Panc1 (cell line): ENCODE results near the gene SLC35F5.

Experiments used
- POLR2AphosphoS5 ChIP-seq: IDR thresholded peaks from 2 replicates; pipeline ENCODE4 v1.6.1; 2012; ENCODE audit warnings: mild to moderate bottlenecking, low read depth, low read length, moderate library complexity
- TF ChIP-seq, protein P1 (sequence below): fragments of 450-650 bp; IDR thresholded peaks from 2 replicates; pipeline ENCODE4 v1.5.1; 2017; ENCODE audit warnings: mild to moderate bottlenecking

DNA sequence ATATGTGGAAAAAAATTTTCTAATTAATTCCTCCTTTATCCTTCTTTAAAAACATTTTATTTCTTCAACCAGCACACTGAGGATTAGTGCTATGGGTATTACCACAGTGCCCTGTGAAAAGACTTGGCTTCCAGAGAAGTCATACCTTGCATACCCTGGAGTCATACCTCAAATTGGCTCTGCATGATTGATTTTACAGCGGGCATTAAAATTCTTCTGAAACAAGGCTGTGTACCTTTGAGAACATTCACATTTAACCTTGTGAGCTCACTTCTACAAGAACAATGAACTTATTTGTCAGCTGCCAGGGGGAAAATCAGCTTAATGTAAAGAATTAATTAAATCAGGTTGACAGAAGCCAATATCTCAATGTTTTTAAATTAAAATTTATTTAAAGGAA lies 44.6 kb downstream of the SLC35F5 start:
- TF ChIP-seq, protein P1, sequence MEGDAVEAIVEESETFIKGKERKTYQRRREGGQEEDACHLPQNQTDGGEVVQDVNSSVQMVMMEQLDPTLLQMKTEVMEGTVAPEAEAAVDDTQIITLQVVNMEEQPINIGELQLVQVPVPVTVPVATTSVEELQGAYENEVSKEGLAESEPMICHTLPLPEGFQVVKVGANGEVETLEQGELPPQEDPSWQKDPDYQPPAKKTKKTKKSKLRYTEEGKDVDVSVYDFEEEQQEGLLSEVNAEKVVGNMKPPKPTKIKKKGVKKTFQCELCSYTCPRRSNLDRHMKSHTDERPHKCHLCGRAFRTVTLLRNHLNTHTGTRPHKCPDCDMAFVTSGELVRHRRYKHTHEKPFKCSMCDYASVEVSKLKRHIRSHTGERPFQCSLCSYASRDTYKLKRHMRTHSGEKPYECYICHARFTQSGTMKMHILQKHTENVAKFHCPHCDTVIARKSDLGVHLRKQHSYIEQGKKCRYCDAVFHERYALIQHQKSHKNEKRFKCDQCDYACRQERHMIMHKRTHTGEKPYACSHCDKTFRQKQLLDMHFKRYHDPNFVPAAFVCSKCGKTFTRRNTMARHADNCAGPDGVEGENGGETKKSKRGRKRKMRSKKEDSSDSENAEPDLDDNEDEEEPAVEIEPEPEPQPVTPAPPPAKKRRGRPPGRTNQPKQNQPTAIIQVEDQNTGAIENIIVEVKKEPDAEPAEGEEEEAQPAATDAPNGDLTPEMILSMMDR: no peak
- no peak for TF ChIP-seq POLR2AphosphoS5
